Mesenchymal stem cell (in vitro differentiated cells and primary cell): ENCODE data around the gene AANAT.

Source experiments
- DNase-seq: peaks from one replicate; pipeline ENCODE4 v3.0.0-alpha.2; 2013
- H2AFZ ChIP-seq: one replicate; pipeline ENCODE4 v1.6.1; 2013; ENCODE audit warnings: low read depth, mild to moderate bottlenecking, control low read depth, inconsistent platforms, low read length, moderate library complexity
- H2AK5ac ChIP-seq: 2 replicates; pipeline ENCODE4 v1.6.1; 2013; ENCODE audit warnings: low read length, moderate library complexity, mild to moderate bottlenecking, inconsistent platforms; ENCODE audit not compliant: severe bottlenecking
- H2BK120ac ChIP-seq: one replicate; pipeline ENCODE4 v1.6.1; 2013; ENCODE audit warnings: low read depth, mild to moderate bottlenecking, inconsistent platforms, low read length, moderate library complexity
- H2BK12ac ChIP-seq, 2 experiments: one replicate each; pipeline ENCODE4 v1.6.1; 2013; ENCODE audit warnings: inconsistent platforms in 2 of 2, low read length in 2 of 2, mild to moderate bottlenecking in 2 of 2, moderate library complexity in 2 of 2, control low read depth in 1 of 2
- H2BK15ac ChIP-seq: one replicate; pipeline ENCODE4 v1.6.1; 2013; ENCODE audit warnings: mild to moderate bottlenecking, low read depth, inconsistent platforms; ENCODE audit not compliant: poor library complexity, severe bottlenecking
- H2BK5ac ChIP-seq: 2 replicates; pipeline ENCODE4 v1.6.1; 2013; ENCODE audit warnings: low read depth, mild to moderate bottlenecking, low read length, control low read depth, inconsistent platforms; ENCODE audit not compliant: poor library complexity, severe bottlenecking
- H3K14ac ChIP-seq, 2 experiments: one replicate each; pipeline ENCODE4 v1.6.1; 2013; ENCODE audit warnings: inconsistent platforms in 2 of 2, low read length in 2 of 2, control low read depth in 1 of 2, mild to moderate bottlenecking in 1 of 2, moderate library complexity in 1 of 2
- H3K18ac ChIP-seq, 2 experiments: one replicate each; pipeline ENCODE4 v1.6.1; 2013; ENCODE audit warnings: inconsistent platforms in 2 of 2, low read length in 2 of 2, control low read depth in 1 of 2, low read depth in 1 of 2, mild to moderate bottlenecking in 1 of 2
- H3K23ac ChIP-seq, 2 experiments: one replicate each; pipeline ENCODE4 v1.6.1; 2013; ENCODE audit warnings: inconsistent platforms in 2 of 2, low read length in 2 of 2, mild to moderate bottlenecking in 2 of 2, moderate library complexity in 2 of 2, control low read depth in 1 of 2
- H3K27ac ChIP-seq: 2 replicates; pipeline ENCODE4 v1.5.1; 2013; ENCODE audit warnings: mild to moderate bottlenecking, moderate library complexity, low read length, control low read depth, inconsistent platforms; ENCODE audit not compliant: poor library complexity, severe bottlenecking
- H3K27me3 ChIP-seq, 2 experiments: 2 replicates each; pipeline versions ENCODE4 v1.6.1 to v1.7.0; 2013; ENCODE audit warnings: low read length in 2 of 2, mild to moderate bottlenecking in 2 of 2, moderate library complexity in 2 of 2, control low read depth in 1 of 2, inconsistent platforms in 1 of 2; ENCODE audit not compliant: control insufficient read depth in 1 of 2, insufficient read depth in 1 of 2
- H3K36me3 ChIP-seq, 2 experiments: 2 replicates each; pipeline versions ENCODE4 v1.6.1 to v1.7.0; 2013; ENCODE audit warnings: low read length in 2 of 2, control low read depth in 1 of 2, inconsistent platforms in 1 of 2, low read depth in 1 of 2, mild to moderate bottlenecking in 1 of 2; ENCODE audit not compliant: insufficient read depth in 2 of 2, control insufficient read depth in 1 of 2
- H3K4ac ChIP-seq, 2 experiments: one replicate each; pipeline ENCODE4 v1.6.1; 2013; ENCODE audit warnings: inconsistent platforms in 2 of 2, low read length in 2 of 2, mild to moderate bottlenecking in 2 of 2, moderate library complexity in 2 of 2, control low read depth in 1 of 2, low read depth in 1 of 2
- H3K4me1 ChIP-seq: 2 replicates; pipeline ENCODE4 v1.6.1; 2013; ENCODE audit warnings: low read depth, low read length, control low read depth; ENCODE audit not compliant: control insufficient read depth, insufficient read depth
- H3K4me2 ChIP-seq: 2 replicates; pipeline ENCODE4 v1.6.1; 2013; ENCODE audit warnings: low read length, mild to moderate bottlenecking, inconsistent platforms; ENCODE audit not compliant: poor library complexity, severe bottlenecking
- H3K4me3 ChIP-seq, 2 experiments: 2 replicates each; pipeline versions ENCODE4 v1.5.1 to v1.7.0; 2013; ENCODE audit warnings: low read length in 2 of 2, mild to moderate bottlenecking in 2 of 2, control low read depth in 1 of 2, low read depth in 1 of 2; ENCODE audit not compliant: insufficient read depth in 1 of 2
- H3K79me1 ChIP-seq: replicated peaks from 2 replicates; pipeline ENCODE4 v1.6.1; 2013; ENCODE audit warnings: mild to moderate bottlenecking, control low read depth, low read length, inconsistent platforms; ENCODE audit not compliant: poor library complexity, severe bottlenecking
- H3K9ac ChIP-seq: 2 replicates; pipeline ENCODE4 v1.7.0; 2013; ENCODE audit warnings: mild to moderate bottlenecking, low read length, moderate library complexity
- H3K9me3 ChIP-seq: 2 replicates; pipeline ENCODE4 v1.7.0; 2013; ENCODE audit warnings: mild to moderate bottlenecking, low read length; ENCODE audit not compliant: control insufficient read depth
- H4K8ac ChIP-seq: one replicate; pipeline ENCODE4 v1.6.1; 2013; ENCODE audit warnings: inconsistent platforms, mild to moderate bottlenecking, low read length, moderate library complexity
- H4K91ac ChIP-seq: one replicate; pipeline ENCODE4 v1.6.1; 2013; ENCODE audit warnings: mild to moderate bottlenecking, low read length, inconsistent platforms
- WGBS: methylation state at CpG from one replicate; pipeline ENCODE4 v1.1.7; 2013; ENCODE audit warnings: mixed read lengths; 5-methylcytosine and 5-hydroxymethylcytosine counted together

The AANAT gene

GRCh38 chr17:76478097-76478496 lies 10.7 kb downstream of the AANAT start:
- H3K4me3 ChIP-seq, result no peak overlapping the region
- H4K8ac ChIP-seq, result no peak overlapping the region
- peaks cover 0 to 19% of the 10 kb centered on the region in 2 experiments for H3K27me3 ChIP-seq
- no peak overlapping the region for H2BK5ac ChIP-seq
- no peak overlapping the region for H3K14ac ChIP-seq
- no peak overlapping the region for H3K18ac ChIP-seq
- no peak overlapping the region for H2BK12ac ChIP-seq
- no peak overlapping the region for H3K23ac ChIP-seq
- H3K4me1 ChIP-seq, result no peaks in the 10 kb centered on the region
- no peak overlapping the region for H2BK120ac ChIP-seq
- H3K79me1 ChIP-seq, result no peaks in the 10 kb centered on the region
- no peak overlapping the region for H4K91ac ChIP-seq
- 94% methylated on average over 10 of the region's 10 CpGs for WGBS
- DNase-seq, result no peak
- H3K4me2 ChIP-seq, result no peak overlapping the region
- no peak overlapping the region for H3K4ac ChIP-seq
- no peak overlapping the region for H3K9ac ChIP-seq
- H2AK5ac ChIP-seq, result no peak overlapping the region
- H3K27ac ChIP-seq, result no peak overlapping the region
- H2BK15ac ChIP-seq, result no peak overlapping the region
- H2AFZ ChIP-seq, result no peak overlapping the region
- H3K36me3 ChIP-seq, result peaks cover 0 to 81% of the 10 kb centered on the region in 2 experiments
- no peaks in the 10 kb centered on the region for H3K9me3 ChIP-seq

GRCh38 chr17:76478730-76479514 lies 11.5 kb downstream of the AANAT start:
- Histone ChIP-seq H3K18ac (no peak overlapping the region), H2BK5ac (no peak overlapping the region), H3K27ac (no peak overlapping the region), H3K9ac (no peak overlapping the region), H3K36me3 (peaks cover 0 to 73% of the 10 kb centered on the region in 2 experiments), H3K23ac (no peak overlapping the region), H3K27me3 (peaks cover 0 to 12% of the 10 kb centered on the region in 2 experiments), H2AFZ (no peak overlapping the region), H2BK12ac (no peak overlapping the region), H4K91ac (peak overlapping the region; percentile 7), H3K4me1 (no peaks in the 10 kb centered on the region), H2BK120ac (no peak overlapping the region), H3K4me2 (no peak overlapping the region), H3K9me3 (no peaks in the 10 kb centered on the region), H3K14ac (no peak overlapping the region), H3K4ac (no peak overlapping the region), H3K4me3 (no peak overlapping the region), H2AK5ac (no peak overlapping the region), H4K8ac (no peak overlapping the region), H2BK15ac (no peak overlapping the region), H3K79me1 (no peaks in the 10 kb centered on the region)
- no peak for DNase-seq
- WGBS, result 96% methylated on average over 36 of the region's 37 CpGs

- no peak overlapping the region for H2AK5ac ChIP-seq
- H2BK5ac ChIP-seq, result no peak overlapping the region
- no peak overlapping the region for H3K4me3 ChIP-seq
- peaks cover 0 to 67% of the 10 kb centered on the region in 2 experiments for H3K36me3 ChIP-seq
- H3K27ac ChIP-seq, result no peak overlapping the region
- no peak overlapping the region for H2AFZ ChIP-seq
- no peak overlapping the region for H4K8ac ChIP-seq
- H3K18ac ChIP-seq, result no peak overlapping the region
- no peak overlapping the region for H3K14ac ChIP-seq
- no peak overlapping the region for H2BK15ac ChIP-seq
- no peak overlapping the region for H3K4me2 ChIP-seq
- DNase-seq, result no peak
- no peak overlapping the region for H2BK12ac ChIP-seq
- 88% methylated on average over 9 of the region's 14 CpGs for WGBS
- H3K4ac ChIP-seq, result no peak overlapping the region
- no peak overlapping the region for H2BK120ac ChIP-seq
- no peak overlapping the region for H3K23ac ChIP-seq
- H3K79me1 ChIP-seq, result no peaks in the 10 kb centered on the region
- peaks cover 0 to 12% of the 10 kb centered on the region in 2 experiments for H3K27me3 ChIP-seq
- H3K9me3 ChIP-seq, result no peaks in the 10 kb centered on the region
- H4K91ac ChIP-seq, result no peak overlapping the region
- no peak overlapping the region for H3K9ac ChIP-seq
- H3K4me1 ChIP-seq, result peaks cover 4% of the 10 kb centered on the region
Observed at GRCh38 chr17:76479515-76480060, 12.2 kb downstream of the AANAT start.

GRCh38 chr17:76480632-76481031 lies 13.2 kb downstream of the AANAT start:
- Histone ChIP-seq H3K27me3 (peaks cover 0 to 12% of the 10 kb centered on the region in 2 experiments), H3K14ac (no peak overlapping the region), H3K4me1 (peaks cover 9% of the 10 kb centered on the region), H3K4me3 (no peak overlapping the region), H2AFZ (no peak overlapping the region), H4K91ac (no peak overlapping the region), H4K8ac (peak overlapping the region; percentile 7), H3K79me1 (no peaks in the 10 kb centered on the region), H2BK120ac (no peak overlapping the region), H3K9ac (no peak overlapping the region), H3K4me2 (no peak overlapping the region), H2AK5ac (no peak overlapping the region), H3K4ac (peak overlapping the region in 1 of 2 experiments; percentile 40), H3K27ac (no peak overlapping the region), H3K9me3 (no peaks in the 10 kb centered on the region), H2BK5ac (no peak overlapping the region), H2BK12ac (peak overlapping the region in 1 of 2 experiments; percentile 1), H3K18ac (peak overlapping the region in 1 of 2 experiments; percentile 54), H3K36me3 (peaks cover 0 to 59% of the 10 kb centered on the region in 2 experiments), H3K23ac (no peak overlapping the region), H2BK15ac (no peak overlapping the region)
- DNase-seq, result no peak
- 77% methylated on average over 15 of the region's 15 CpGs for WGBS
